ENCODE measurements around the gene SPACDR. TPM values are rescaled to one million over a fixed set of nuclear protein-coding genes. Genes with fewer than 3 reads are reported as not detected.

Gene SPACDR
- total and polyA plus RNA-seq, 9 of the 15 experiments (the other 6 are each of a cell fraction or from before 2014, with no cell fraction given): 0.07 to 0.55 (median 0.14) TPM; not detected in 1

GRCh38 chr7:100429637-100430492, 34.2 kb downstream of the SPACDR start, which contains the start of gene MEPCE (continued):
- TF ChIP-seq ZNF280B (CRISPR knock-in tag; IDR thresholded peaks at IDR 0.05) (no peak), ELF4 (CRISPR knock-in tag; IDR thresholded peaks at IDR 0.05) (0 out of 2 replicates have a peak, but pooled peaks have one; percentile 0), ZSCAN29 (IDR thresholded peaks at IDR 0.05) (0 out of 2 replicates have a peak, but pooled peaks have one; percentile 59), HNRNPK (IDR thresholded peaks at IDR 0.05; ENCODE audit: low read depth, low read length, poor library complexity, severe bottlenecking) (peak; percentile 75), NRF1 (conservative IDR thresholded peaks at IDR 0.05 in 1 of 2, IDR thresholded peaks at IDR 0.05 in 1 of 2) (peak; percentile 94 to 95; a peak in 3 of 4 replicates), THAP12 (CRISPR knock-in tag; IDR thresholded peaks at IDR 0.05) (peak; percentile 30; the same call in 1 of the 2 replicates), EGR1 (conservative IDR thresholded peaks at IDR 0.05) (peak; percentile 92), MNT (conservative IDR thresholded peaks at IDR 0.05) (peak; percentile 23 to 69; a peak in 2 of 4 replicates), MEIS2 (IDR thresholded peaks at IDR 0.05; ENCODE audit: partially characterized antibody) (peak; percentile 37), RBFOX2 (IDR thresholded peaks at IDR 0.05; ENCODE audit: low read depth, low read length) (peak; percentile 95), PRPF4 (IDR thresholded peaks at IDR 0.05; ENCODE audit: insufficient read depth, low read depth, low read length, poor library complexity, severe bottlenecking) (peak; percentile 86), ZBTB17 (CRISPR knock-in tag; IDR thresholded peaks at IDR 0.05) (peak; percentile 24; the same call in 1 of the 2 replicates), CCNT2 (IDR thresholded peaks at IDR 0.05; ENCODE audit: borderline replicate concordance, extremely low read depth, insufficient read length, low read depth, low read length) (peak; percentile 54), USF1 (CRISPR knock-in tag; IDR thresholded peaks at IDR 0.05) (0 out of 2 replicates have a peak, but pooled peaks have one; percentile 19), ILF3 (IDR thresholded peaks at IDR 0.05; ENCODE audit: borderline replicate concordance) (peak; percentile 60; the same call in 1 of the 2 replicates), MLLT1 (IDR thresholded peaks at IDR 0.05) (peak; percentile 52 to 59; a peak in 3 of 4 replicates), NELFE (IDR thresholded peaks at IDR 0.05; ENCODE audit: insufficient read depth, insufficient read length) (no peak)

All from K562 (cell line).